ENCODE data around the gene POLR2E.

DNA sequence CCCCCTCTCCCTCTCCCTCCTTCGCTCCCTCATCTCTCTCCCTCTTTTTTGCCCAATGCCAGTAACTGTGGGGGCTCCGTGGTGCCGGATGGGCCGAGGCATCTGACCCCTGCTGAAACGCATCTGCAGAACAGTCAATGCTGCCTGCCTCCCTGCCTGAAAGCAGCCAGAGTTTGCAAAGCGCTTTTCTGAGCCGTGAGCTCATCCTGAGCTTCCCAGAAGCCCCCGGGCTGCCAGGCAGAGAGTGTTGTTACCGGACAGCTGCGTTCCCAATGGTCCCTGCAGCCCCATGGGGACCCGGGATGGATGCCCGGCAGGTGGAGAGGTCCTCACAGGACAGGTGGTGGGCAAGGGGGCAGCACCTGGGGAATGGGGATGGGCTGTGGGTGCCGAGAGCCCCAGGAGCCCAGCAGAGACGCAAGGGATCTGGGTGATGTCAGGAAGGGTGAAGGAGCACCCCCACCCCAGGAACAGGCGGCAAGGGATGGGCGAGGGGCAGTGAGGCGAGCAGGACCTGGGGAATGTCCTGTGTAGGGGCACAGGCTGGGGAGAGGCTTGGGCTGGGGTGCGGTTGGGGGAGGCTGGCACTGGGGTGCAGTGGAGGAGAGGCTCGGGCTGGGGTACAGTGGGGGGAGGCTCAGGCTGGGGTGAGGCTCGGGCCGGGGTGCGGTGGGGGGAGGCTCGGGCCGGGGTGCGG, 41.6 kb upstream of the POLR2E start:
- TF ChIP-seq, protein P1, sequence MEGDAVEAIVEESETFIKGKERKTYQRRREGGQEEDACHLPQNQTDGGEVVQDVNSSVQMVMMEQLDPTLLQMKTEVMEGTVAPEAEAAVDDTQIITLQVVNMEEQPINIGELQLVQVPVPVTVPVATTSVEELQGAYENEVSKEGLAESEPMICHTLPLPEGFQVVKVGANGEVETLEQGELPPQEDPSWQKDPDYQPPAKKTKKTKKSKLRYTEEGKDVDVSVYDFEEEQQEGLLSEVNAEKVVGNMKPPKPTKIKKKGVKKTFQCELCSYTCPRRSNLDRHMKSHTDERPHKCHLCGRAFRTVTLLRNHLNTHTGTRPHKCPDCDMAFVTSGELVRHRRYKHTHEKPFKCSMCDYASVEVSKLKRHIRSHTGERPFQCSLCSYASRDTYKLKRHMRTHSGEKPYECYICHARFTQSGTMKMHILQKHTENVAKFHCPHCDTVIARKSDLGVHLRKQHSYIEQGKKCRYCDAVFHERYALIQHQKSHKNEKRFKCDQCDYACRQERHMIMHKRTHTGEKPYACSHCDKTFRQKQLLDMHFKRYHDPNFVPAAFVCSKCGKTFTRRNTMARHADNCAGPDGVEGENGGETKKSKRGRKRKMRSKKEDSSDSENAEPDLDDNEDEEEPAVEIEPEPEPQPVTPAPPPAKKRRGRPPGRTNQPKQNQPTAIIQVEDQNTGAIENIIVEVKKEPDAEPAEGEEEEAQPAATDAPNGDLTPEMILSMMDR (IDR thresholded peaks at IDR 0.05): no peak
- TF ChIP-seq POLR2A (IDR thresholded peaks at IDR 0.05) (no peak), EP300 (IDR thresholded peaks at IDR 0.05) (no peak), POLR2AphosphoS5 (IDR thresholded peaks at IDR 0.05) (no peak)
